Nucleus accumbens (tissue), 56 donors: ENCODE results near the gene SMAD6.

ENCODE experiments used
- DNase-seq, 56 donors: peaks; one replicate each; lab custom pipeline; 2025; lab: John Stamatoyannopoulos, UW

The SMAD6 gene

DNA sequence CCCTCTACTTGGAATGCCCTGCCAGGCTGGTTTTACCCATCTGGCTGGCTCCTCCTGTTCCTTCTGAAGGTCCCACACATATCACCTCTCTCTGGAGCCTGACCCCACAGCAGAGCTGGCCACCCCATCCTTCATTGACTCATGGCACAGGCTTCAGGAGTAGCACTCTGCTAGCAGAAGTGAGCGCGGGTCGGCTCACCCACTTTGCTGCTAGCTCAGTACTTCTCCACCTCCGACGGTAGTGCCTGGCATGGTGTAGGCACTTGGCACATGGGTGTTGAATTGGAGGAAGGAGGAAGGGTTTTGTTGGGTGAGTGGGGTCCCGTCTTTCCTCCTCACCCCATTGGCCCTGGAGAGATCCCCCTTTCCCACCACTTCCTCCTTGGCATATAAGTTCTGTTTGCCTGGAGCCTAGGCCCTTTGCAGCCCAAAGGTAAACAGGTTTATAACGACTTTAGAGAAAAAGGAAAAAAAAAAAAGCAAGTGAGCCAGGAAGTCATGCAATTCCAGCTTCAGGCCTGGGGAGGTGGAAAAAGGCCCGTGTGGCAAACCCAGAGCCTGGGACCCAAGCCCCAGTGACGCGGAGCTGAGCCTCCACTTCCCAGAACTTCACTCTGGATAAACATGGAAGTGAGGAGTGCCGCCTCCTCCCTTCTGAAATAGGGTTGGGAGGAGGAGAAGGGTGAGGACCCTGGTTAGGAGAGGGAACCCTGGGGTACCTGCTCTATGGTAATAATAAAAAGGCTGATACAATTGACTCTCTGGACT, 35.4 kb downstream of the SMAD6 start:
- DNase-seq, result no peak

- DNase-seq, result no peak
These were observed 36.1 kb downstream of the SMAD6 start for GRCh38 chr15:66738116-66738515.

- no peak for DNase-seq
These were observed 36.6 kb downstream of the SMAD6 start for GRCh38 chr15:66738595-66738994.

DNA sequence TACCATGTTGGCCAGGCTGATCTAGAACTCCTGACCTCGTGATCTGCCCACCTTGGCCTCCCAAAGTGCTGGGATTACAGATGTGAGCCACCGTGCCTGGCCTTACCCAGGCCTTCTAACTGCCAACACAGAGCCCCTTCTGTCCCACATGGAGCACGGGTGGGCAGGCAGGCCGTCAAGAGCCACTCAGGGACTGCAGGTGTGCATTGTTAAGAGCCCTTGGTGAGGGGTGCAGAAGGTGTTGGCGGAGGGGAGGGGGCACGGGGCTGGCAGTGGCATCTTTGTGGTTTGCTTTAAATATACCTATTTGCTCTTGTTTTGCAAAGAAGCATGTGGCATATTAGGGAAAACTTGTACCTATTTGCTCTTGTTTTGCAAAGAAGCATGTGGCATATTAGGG, 37.3 kb downstream of the SMAD6 start:
- no peak for DNase-seq

GRCh38 chr15:66740802-66741201, 38.8 kb downstream of the SMAD6 start:
- DNase-seq, result peak in 1 of 56 donors; percentile 8

- no peak for DNase-seq
These were observed 39.6 kb downstream of the SMAD6 start for GRCh38 chr15:66741646-66742045.

GRCh38 chr15:66742286-66742685, 40.2 kb downstream of the SMAD6 start:
- no peak for DNase-seq

- DNase-seq, result no peak
These were observed 41.2 kb downstream of the SMAD6 start for GRCh38 chr15:66743204-66743603.

DNA sequence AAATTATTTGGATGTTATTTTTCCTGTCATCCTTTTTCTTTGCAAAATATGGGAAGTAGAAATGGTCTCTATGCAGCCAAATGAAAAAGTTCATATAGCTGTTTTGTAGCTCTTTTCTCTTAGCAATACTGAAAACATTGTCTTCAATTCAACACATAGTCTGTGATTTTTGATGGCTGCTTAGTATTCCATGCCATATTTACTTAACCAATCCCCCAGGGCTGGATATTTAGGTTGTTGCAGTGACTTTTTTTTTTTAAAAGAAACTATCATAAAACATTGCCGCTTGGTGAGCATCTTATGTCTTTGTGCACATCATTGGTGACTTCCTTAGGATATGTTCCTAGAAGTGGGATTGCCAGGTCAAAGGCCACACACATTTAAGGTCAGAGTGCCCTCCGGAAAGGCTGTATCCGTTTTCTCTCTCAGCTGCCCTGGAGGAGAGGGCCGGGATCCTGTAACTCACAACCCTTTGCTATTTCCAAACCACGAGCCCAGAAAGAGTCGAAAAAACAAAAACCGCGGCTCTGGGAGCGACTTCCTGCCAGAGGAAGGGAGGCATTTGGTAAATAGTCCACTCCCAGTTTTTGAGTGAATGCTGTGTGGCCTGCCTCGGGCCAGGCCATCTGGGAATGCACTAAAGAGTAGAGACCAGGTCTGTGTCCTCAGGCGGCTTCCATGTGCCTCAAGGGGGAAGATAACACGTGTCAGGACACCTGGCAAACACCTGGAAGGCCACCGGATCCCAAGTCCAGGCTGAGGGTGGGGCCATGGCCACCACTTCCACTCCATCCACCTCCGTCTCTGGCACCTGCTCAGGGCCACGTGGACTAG, 41.9 kb downstream of the SMAD6 start:
- DNase-seq, result no peak

DNA sequence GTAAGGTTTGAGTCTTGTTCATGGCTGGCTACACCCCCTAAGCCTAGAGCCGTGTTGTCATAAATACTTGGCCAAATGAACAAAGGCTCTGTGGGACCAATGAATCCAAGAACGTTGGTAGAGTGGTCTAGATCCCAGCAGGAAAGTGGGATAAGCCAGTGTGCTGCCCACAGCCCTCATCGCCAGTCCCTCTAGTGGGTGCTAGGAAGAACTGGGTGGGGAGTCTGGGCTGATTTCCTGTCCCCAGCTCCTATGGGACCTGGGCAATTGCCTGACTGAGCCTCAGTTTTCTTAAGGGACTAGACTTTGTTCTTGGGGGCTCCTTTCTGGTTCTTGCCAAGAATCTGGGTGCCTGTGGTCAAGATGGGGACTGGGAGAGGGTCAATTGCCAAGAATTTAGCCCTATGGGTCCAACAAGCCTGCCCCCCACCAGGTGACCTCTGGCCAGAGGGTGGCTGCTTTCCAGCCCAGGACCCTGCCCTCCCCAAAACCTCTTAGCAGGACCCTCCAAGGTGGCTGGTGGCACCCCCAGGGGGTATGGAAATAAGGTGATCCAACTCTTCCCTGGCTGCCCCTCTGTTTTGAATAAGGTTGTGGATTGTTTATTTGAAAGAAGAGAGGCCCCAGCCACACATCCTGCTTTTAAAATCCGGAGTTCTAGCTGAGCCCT, 42.7 kb downstream of the SMAD6 start:
- no peak for DNase-seq

DNA sequence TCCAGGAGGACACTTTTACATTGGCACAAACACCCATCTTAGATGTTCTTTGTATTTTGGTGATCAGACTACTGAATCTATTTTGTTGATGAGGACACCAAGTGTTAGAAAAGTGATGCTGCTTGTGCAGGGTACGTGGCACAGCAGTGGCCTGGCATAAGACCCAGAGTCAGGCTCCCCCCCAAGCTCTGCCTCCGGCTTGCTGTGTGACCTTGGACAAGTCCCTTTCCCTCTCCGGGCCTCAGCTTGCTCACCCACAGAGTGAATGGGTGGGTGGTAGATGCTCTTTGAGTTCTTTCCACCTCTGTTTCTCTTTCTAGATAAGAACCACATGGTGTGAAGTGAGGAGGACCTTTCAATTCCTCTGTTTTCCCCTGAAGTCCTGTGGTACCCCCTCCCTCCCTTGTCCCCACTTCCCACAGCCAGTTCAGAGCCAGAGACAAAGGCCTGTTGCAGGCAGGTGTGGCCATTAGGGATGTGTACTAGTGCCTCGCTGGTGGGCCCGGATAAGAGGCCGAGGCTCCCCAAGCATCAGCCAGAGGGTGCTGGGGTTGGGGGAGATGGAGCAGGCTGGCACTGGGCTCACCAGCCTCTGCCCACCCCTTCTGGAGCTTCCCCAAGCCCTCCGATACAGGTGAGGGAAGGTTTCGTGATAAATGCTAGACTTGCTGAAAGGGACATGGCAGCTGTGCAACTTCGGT, 43.6 kb downstream of the SMAD6 start:
- no peak for DNase-seq

- DNase-seq, result no peak
These were observed 44.2 kb downstream of the SMAD6 start for GRCh38 chr15:66746231-66746605.

- no peak for DNase-seq
These were observed 45.2 kb downstream of the SMAD6 start for GRCh38 chr15:66747223-66747622.

GRCh38 chr15:66747886-66748707, 46.1 kb downstream of the SMAD6 start:
- DNase-seq, result no peak

GRCh38 chr15:66748708-66749035, 46.6 kb downstream of the SMAD6 start:
- no peak for DNase-seq

- no peak for DNase-seq
These were observed 48.0 kb downstream of the SMAD6 start for GRCh38 chr15:66749841-66750575.

GRCh38 chr15:66750609-66751008, 48.6 kb downstream of the SMAD6 start:
- DNase-seq, result no peak

GRCh38 chr15:66751579-66751978, 49.5 kb downstream of the SMAD6 start:
- no peak for DNase-seq

- DNase-seq, result no peak
These were observed 50.0 kb downstream of the SMAD6 start for GRCh38 chr15:66752078-66752477.
